Calu3 (cell line): ENCODE results near the gene WIPF3. TPM values are rescaled to one million over a fixed set of nuclear protein-coding genes. Genes with fewer than 3 reads are reported as not detected.

Source experiments
- BruUV-seq: library from RNA; stranded (reverse); fragments of 400-500 nt; replicated peaks from 2 replicates; lab custom pipeline; 2021; lab: Mats Ljungman, UMichigan
- CTCF ChIA-PET: fragments of 300-600 bp; sonication (Branson Sonifier 250); formaldehyde crosslinking; loops from one replicate; lab custom pipeline; 2022; ENCODE audit warnings: antibody characterized with exemption; lab: Charles Lee
- DNase-seq: peaks from one replicate; pipeline ENCODE4 v3.0.0; 2022
- H3K27ac Mint-ChIP-seq: one replicate; pipeline ENCODE4 v1.8.0; 2022; ENCODE audit warnings: mixed read lengths; ENCODE audit not compliant: unreplicated experiment
- H3K27me3 Mint-ChIP-seq: one replicate; pipeline ENCODE4 v1.8.0; 2022; ENCODE audit warnings: mixed read lengths; ENCODE audit not compliant: unreplicated experiment
- H3K36me3 Mint-ChIP-seq: one replicate; pipeline ENCODE4 v1.8.0; 2022; ENCODE audit warnings: mild to moderate bottlenecking, moderate library complexity, mixed read lengths; ENCODE audit not compliant: insufficient read depth, unreplicated experiment
- H3K4me1 Mint-ChIP-seq: one replicate; pipeline ENCODE4 v1.8.0; 2022; ENCODE audit warnings: mild to moderate bottlenecking, low read depth, mixed read lengths; ENCODE audit not compliant: unreplicated experiment
- H3K4me3 Mint-ChIP-seq: one replicate; pipeline ENCODE4 v1.8.0; 2022; ENCODE audit warnings: mild to moderate bottlenecking, low read depth, moderate library complexity, mixed read lengths; ENCODE audit not compliant: unreplicated experiment
- H3K9me3 Mint-ChIP-seq: one replicate; pipeline ENCODE4 v1.8.0; 2022; ENCODE audit warnings: low read depth, mixed read lengths; ENCODE audit not compliant: unreplicated experiment
- CTCF ChIP-seq: fragments of 200-600 bp; IDR thresholded peaks from one replicate; pipeline ENCODE4 v1.8.0; 2022; ENCODE audit warnings: antibody characterized with exemption; ENCODE audit not compliant: unreplicated experiment
- intact Hi-C: fragments of 100-400 bp; cut with micrococcal nuclease; formaldehyde crosslinking; loops from one replicate; pipeline ENCODE4 v1.10.0; 2022; ENCODE audit not compliant: unreplicated experiment
- total RNA-seq: library from RNA; stranded (reverse); gene quantifications from 2 replicates; pipeline ENCODE4 v1.2.3, GENCODE V29; 2022

WIPF3 gene
- total RNA-seq, 1 experiment from 2014 or later = 4.9 TPM

- Mint-ChIP-seq H3K4me3 (no peak overlapping the region), H3K27ac (no peak overlapping the region), H3K27me3 (no peaks in the 10 kb centered on the region), H3K36me3 (no peaks in the 10 kb centered on the region), H3K4me1 (no peaks in the 10 kb centered on the region), H3K9me3 (peaks cover 10% of the 10 kb centered on the region)
- intact Hi-C loops = no loop called here
- DNase-seq = no peak
- no TSS peak for BruUV-seq
- CTCF ChIA-PET = no interaction called here
- no peak for TF ChIP-seq CTCF
These were observed 90.5 kb downstream of the WIPF3 start for GRCh38 chr7:29896685-29897411.

- no peak overlapping the region for H3K27ac Mint-ChIP-seq
- no peak for DNase-seq
- H3K4me3 Mint-ChIP-seq = no peak overlapping the region
- H3K4me1 Mint-ChIP-seq = no peaks in the 10 kb centered on the region
- H3K27me3 Mint-ChIP-seq = no peaks in the 10 kb centered on the region
- H3K36me3 Mint-ChIP-seq = no peaks in the 10 kb centered on the region
- BruUV-seq = no TSS peak
- H3K9me3 Mint-ChIP-seq = peaks cover 10% of the 10 kb centered on the region
- intact Hi-C loops = no loop called here
- no peak for TF ChIP-seq CTCF
- CTCF ChIA-PET = no interaction called here
These were observed 92.0 kb downstream of the WIPF3 start for GRCh38 chr7:29898301-29898700.

DNA sequence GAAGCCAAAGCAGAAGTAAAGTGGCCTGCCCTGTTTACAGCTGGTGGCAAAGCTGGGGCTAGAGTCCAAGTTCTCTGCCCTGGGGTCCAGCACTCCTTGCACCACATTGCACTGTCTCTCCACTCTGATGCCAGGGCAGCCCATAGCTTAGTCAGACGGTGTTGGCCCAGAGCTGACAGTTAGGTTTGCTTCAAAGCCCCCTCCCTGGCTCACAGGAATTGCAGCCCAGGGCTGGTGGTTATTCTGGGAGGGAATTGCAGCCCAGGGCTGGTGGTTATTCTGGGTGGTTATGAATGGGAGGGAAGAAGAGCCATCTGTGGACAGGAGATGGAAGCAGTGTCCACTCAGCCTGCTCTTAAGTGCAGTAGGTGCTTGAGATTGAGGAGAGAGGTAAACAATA lies 94.4 kb downstream of the WIPF3 start:
- CTCF ChIA-PET = interaction anchor here (0.7 to 0.9 kb wide), 2 partner anchors 23 to 1110 kb away, joined by 3 to 4 read pairs; no protein-coding TSS in a partner anchor
- intact Hi-C loops = no loop called here
- H3K27ac Mint-ChIP-seq = no peak overlapping the region
- no peaks in the 10 kb centered on the region for H3K4me1 Mint-ChIP-seq
- peaks cover 11% of the 10 kb centered on the region for H3K9me3 Mint-ChIP-seq
- BruUV-seq = no TSS peak
- no peak for TF ChIP-seq CTCF
- H3K4me3 Mint-ChIP-seq = no peak overlapping the region
- DNase-seq = no peak
- no peaks in the 10 kb centered on the region for H3K36me3 Mint-ChIP-seq
- H3K27me3 Mint-ChIP-seq = no peaks in the 10 kb centered on the region

GRCh38 chr7:29906200-29907022 lies 100.1 kb downstream of the WIPF3 start:
- intact Hi-C loops = no loop called here
- Mint-ChIP-seq H3K36me3 (no peaks in the 10 kb centered on the region), H3K27ac (no peak overlapping the region), H3K4me1 (no peaks in the 10 kb centered on the region), H3K4me3 (no peak overlapping the region), H3K27me3 (no peaks in the 10 kb centered on the region), H3K9me3 (peaks cover 7% of the 10 kb centered on the region)
- DNase-seq = no peak
- no peak for TF ChIP-seq CTCF
- CTCF ChIA-PET = interaction anchor here (0.5 kb wide), 1 partner anchor 127 kb away, joined by 3 read pairs; no protein-coding TSS in a partner anchor
- no TSS peak for BruUV-seq
